BE2C (cell line): ENCODE measurements around the gene TMEM132D.

Source experiments
- DNase-seq: peaks from one replicate; pipeline ENCODE4 v3.0.0-alpha.2; 2020
- H3K27me3 ChIP-seq: fragments of 250-450 bp; sonication (Bioruptor Pico); 2 replicates; pipeline ENCODE4 v1.5.1; 2020; ENCODE audit warnings: mild to moderate bottlenecking
- H3K36me3 ChIP-seq: fragments of 250-450 bp; sonication (Bioruptor Pico); 2 replicates; pipeline ENCODE4 v1.5.1; 2020; ENCODE audit warnings: mild to moderate bottlenecking
- H3K4me1 ChIP-seq: fragments of 250-450 bp; sonication (Bioruptor Pico); 2 replicates; pipeline ENCODE4 v1.5.1; 2020
- H3K4me3 ChIP-seq: 2 replicates; pipeline ENCODE4 v1.5.1; 2011; ENCODE audit warnings: low read depth, low read length
- H3K9me3 ChIP-seq: fragments of 250-450 bp; sonication (Bioruptor Pico); 2 replicates; pipeline ENCODE4 v1.5.1; 2020
- CTCF ChIP-seq: IDR thresholded peaks from 2 replicates; pipeline ENCODE4 v1.5.1; 2012; ENCODE audit warnings: mild to moderate bottlenecking, low read depth, low read length

Gene TMEM132D

GRCh38 chr12:129226005-129226404 lies 677.8 kb downstream of the TMEM132D start:
- TF ChIP-seq CTCF, result no peak
- Histone ChIP-seq H3K4me3 (no peak overlapping the region), H3K27me3 (no peaks in the 10 kb centered on the region), H3K36me3 (no peaks in the 10 kb centered on the region), H3K4me1 (no peaks in the 10 kb centered on the region), H3K9me3 (no peaks in the 10 kb centered on the region; the same call in 1 of the 2 replicates)
- no peak for DNase-seq

DNA sequence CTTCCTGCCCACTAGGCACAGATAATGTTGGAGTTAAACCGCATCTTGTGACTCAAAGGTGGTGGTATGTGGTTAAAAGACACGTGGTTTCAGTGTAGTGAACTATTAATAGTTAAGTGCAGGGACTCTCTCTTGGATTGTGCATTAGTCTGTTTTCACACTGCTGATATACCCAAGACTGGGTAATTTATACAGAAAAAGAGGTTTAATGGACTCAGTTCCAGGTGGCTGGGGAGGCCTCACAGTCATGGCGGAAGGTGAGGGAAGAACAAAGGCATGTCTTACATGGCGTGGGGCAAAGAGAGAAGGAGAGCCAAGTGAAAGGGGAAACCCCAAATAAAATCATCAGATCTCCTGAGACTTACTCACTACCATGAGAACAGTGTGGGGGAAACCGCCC lies 688.3 kb downstream of the TMEM132D start:
- Histone ChIP-seq H3K36me3 (no peaks in the 10 kb centered on the region), H3K4me3 (no peak overlapping the region), H3K27me3 (no peaks in the 10 kb centered on the region), H3K4me1 (no peaks in the 10 kb centered on the region), H3K9me3 (peaks cover 6% of the 10 kb centered on the region; the same call in 1 of the 2 replicates)
- no peak for TF ChIP-seq CTCF
- no peak for DNase-seq

- Histone ChIP-seq H3K4me3 (no peak overlapping the region), H3K4me1 (no peaks in the 10 kb centered on the region), H3K27me3 (no peaks in the 10 kb centered on the region), H3K36me3 (no peaks in the 10 kb centered on the region), H3K9me3 (peaks cover 6% of the 10 kb centered on the region; the same call in 1 of the 2 replicates)
- DNase-seq, result no peak
- TF ChIP-seq CTCF, result no peak
Observed at GRCh38 chr12:129213551-129213950, 690.3 kb downstream of the TMEM132D start.

DNA sequence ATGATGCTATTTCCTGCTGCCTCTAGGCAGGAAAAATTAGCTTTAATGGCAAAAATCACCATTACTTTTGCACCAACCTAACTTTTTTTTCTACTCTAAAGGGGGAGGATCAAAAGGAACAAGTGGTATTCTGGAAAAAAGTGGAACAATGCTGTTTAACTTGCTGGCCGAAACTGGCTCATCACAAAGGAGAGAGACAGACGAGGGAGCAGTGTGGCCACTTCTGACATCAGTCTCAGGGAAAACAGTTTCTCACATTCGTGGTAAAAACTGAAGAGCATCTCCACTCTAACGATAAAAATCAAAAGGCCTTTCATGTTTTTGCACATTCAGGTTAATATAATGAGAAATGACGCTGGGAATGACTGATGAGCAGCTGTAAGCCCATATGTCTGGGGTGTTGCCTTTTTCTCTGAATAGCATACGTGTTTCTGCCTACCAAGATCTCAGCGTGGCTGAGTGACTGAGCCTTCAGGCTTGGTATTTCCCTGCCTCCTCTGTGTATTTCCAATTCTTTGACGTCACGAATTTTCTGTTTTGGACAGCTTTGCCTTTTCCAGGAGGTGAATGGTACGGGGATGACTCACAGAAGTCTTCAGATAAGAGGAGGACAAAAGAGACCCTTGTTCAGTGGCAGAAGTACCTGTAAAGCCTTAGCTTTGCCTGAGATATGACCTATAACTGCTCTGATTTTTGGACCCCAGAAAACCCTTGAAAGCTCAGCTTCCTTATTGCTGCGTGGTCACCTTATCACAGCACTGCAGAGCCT lies 691.8 kb downstream of the TMEM132D start:
- no peak overlapping the region for H3K4me3 ChIP-seq
- no peaks in the 10 kb centered on the region for H3K4me1 ChIP-seq
- H3K9me3 ChIP-seq, result peaks cover 6% of the 10 kb centered on the region; the same call in 1 of the 2 replicates
- no peak for TF ChIP-seq CTCF
- H3K27me3 ChIP-seq, result no peaks in the 10 kb centered on the region
- no peak for DNase-seq
- H3K36me3 ChIP-seq, result no peaks in the 10 kb centered on the region

GRCh38 chr12:129208566-129208965 lies 695.3 kb downstream of the TMEM132D start:
- no peak for TF ChIP-seq CTCF
- no peaks in the 10 kb centered on the region; the same call in 1 of the 2 replicates for H3K9me3 ChIP-seq
- no peak overlapping the region for H3K4me3 ChIP-seq
- DNase-seq, result no peak
- H3K4me1 ChIP-seq, result no peaks in the 10 kb centered on the region
- no peaks in the 10 kb centered on the region for H3K27me3 ChIP-seq
- no peaks in the 10 kb centered on the region for H3K36me3 ChIP-seq

DNA sequence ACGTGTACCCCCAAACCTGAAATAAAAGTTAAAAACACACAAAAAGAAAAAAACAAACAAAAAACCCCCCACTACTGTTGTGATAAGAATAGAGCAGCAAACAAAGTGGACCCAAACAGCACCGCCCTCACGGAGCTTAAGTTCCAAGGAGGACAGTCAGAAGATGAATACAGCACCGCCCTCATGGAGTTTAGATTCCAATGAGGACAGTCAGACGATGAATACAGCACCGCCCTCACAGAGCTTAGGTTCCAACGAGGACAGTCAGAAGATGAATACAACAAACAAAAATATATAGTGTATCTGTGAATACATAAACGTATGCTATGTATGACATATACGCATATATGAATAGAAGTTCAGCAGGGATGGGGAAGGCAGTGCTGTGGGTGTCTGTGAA lies 696.7 kb downstream of the TMEM132D start:
- Histone ChIP-seq H3K27me3 (no peaks in the 10 kb centered on the region), H3K9me3 (peaks cover 5% of the 10 kb centered on the region; the same call in 1 of the 2 replicates), H3K4me1 (no peaks in the 10 kb centered on the region), H3K36me3 (no peaks in the 10 kb centered on the region), H3K4me3 (no peak overlapping the region)
- no peak for DNase-seq
- TF ChIP-seq CTCF, result no peak
